ENCODE measurements around the gene DHRS13.

GRCh38 chr17:28896491-28896883, 6.4 kb downstream of the DHRS13 start:
- TF ChIP-seq REST (IDR thresholded peaks at IDR 0.05; ENCODE audit: insufficient read depth in 1 of 2, low read depth in 2 of 2, low read length in 2 of 2) (no peak), SIN3A (IDR thresholded peaks at IDR 0.05; ENCODE audit: borderline replicate concordance, insufficient read depth, low read length) (no peak), POLR2AphosphoS5 (IDR thresholded peaks at IDR 0.05; ENCODE audit: low read depth, low read length) (no peak), TAF1 (IDR thresholded peaks at IDR 0.05; ENCODE audit: borderline replicate concordance, insufficient read depth, low read length) (no peak), FOXP2 (optimal IDR thresholded peaks at IDR 0.05; ENCODE audit: borderline replicate concordance, extremely low read depth, extremely low read length, insufficient read depth) (no peak)
